Measurements from ENCODE around the gene AFF2.

Gene AFF2

GRCh38 chrX:148593987-148594386, 93.6 kb downstream of the AFF2 start:
- Histone ChIP-seq H3K4me1 (ENCODE audit: low read length) (no peaks in the 10 kb centered on the region), H3K79me2 (ENCODE audit: low read length) (no peaks in the 10 kb centered on the region)
- DNase-seq, result no peak

GRCh38 chrX:148599404-148599803, 99.0 kb downstream of the AFF2 start:
- H3K9me2 ChIP-seq (replicated peaks; ENCODE audit: insufficient read depth, low read length), result no peaks in the 10 kb centered on the region
- no peaks in the 10 kb centered on the region for H3K9me3 ChIP-seq (replicated peaks; ENCODE audit: insufficient read depth, low read length)
- no peak overlapping the region for H3K4me3 ChIP-seq (ENCODE audit: low read length)
- no peaks in the 10 kb centered on the region for H4K20me1 ChIP-seq (ENCODE audit: insufficient read depth, low read length)
- H3K27ac ChIP-seq (ENCODE audit: low read length), result no peak overlapping the region
- H3F3A ChIP-seq (ENCODE audit: insufficient read depth, low read length), result no peaks in the 10 kb centered on the region
- no peaks in the 10 kb centered on the region for H3K36me3 ChIP-seq (replicated peaks; ENCODE audit: insufficient read depth, low read length)
- TF ChIP-seq EZH2phosphoT487 (IDR thresholded peaks at IDR 0.05; ENCODE audit: low read length), result no peak
- TF ChIP-seq, protein P1, sequence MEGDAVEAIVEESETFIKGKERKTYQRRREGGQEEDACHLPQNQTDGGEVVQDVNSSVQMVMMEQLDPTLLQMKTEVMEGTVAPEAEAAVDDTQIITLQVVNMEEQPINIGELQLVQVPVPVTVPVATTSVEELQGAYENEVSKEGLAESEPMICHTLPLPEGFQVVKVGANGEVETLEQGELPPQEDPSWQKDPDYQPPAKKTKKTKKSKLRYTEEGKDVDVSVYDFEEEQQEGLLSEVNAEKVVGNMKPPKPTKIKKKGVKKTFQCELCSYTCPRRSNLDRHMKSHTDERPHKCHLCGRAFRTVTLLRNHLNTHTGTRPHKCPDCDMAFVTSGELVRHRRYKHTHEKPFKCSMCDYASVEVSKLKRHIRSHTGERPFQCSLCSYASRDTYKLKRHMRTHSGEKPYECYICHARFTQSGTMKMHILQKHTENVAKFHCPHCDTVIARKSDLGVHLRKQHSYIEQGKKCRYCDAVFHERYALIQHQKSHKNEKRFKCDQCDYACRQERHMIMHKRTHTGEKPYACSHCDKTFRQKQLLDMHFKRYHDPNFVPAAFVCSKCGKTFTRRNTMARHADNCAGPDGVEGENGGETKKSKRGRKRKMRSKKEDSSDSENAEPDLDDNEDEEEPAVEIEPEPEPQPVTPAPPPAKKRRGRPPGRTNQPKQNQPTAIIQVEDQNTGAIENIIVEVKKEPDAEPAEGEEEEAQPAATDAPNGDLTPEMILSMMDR (IDR thresholded peaks at IDR 0.05; ENCODE audit: low read length), result no peak
- no peak for TF ChIP-seq EZH2 (optimal IDR thresholded peaks at IDR 0.05; ENCODE audit: low read depth, low read length)
- no peak overlapping the region for H3K4me2 ChIP-seq (ENCODE audit: low read depth, low read length)
- no peak for DNase-seq
- H3K79me2 ChIP-seq (ENCODE audit: low read length), result no peaks in the 10 kb centered on the region
- no peaks in the 10 kb centered on the region for H3K4me1 ChIP-seq (ENCODE audit: low read length)
- no peak overlapping the region for H2AFZ ChIP-seq (ENCODE audit: low read length)
- no peak overlapping the region for H3K9ac ChIP-seq (ENCODE audit: low read length)
- H3K27me3 ChIP-seq (replicated peaks; ENCODE audit: insufficient read depth, low read length), result no peaks in the 10 kb centered on the region

More at GRCh38 chrX:148593987-148594386, 93.6 kb downstream of the AFF2 start:
- H3K27ac ChIP-seq (ENCODE audit: low read length), result no peak overlapping the region
- H2AFZ ChIP-seq (ENCODE audit: low read length), result no peak overlapping the region
- H3K36me3 ChIP-seq (replicated peaks; ENCODE audit: insufficient read depth, low read length), result no peaks in the 10 kb centered on the region
- H3K9ac ChIP-seq (ENCODE audit: low read length), result no peak overlapping the region
- no peak overlapping the region for H3K4me3 ChIP-seq (ENCODE audit: low read length)
- H3K4me2 ChIP-seq (ENCODE audit: low read depth, low read length), result no peak overlapping the region
- no peaks in the 10 kb centered on the region for H4K20me1 ChIP-seq (ENCODE audit: insufficient read depth, low read length)
- no peaks in the 10 kb centered on the region for H3F3A ChIP-seq (ENCODE audit: insufficient read depth, low read length)
- no peaks in the 10 kb centered on the region for H3K9me3 ChIP-seq (replicated peaks; ENCODE audit: insufficient read depth, low read length)
- H3K9me2 ChIP-seq (replicated peaks; ENCODE audit: insufficient read depth, low read length), result no peaks in the 10 kb centered on the region
- no peaks in the 10 kb centered on the region for H3K27me3 ChIP-seq (replicated peaks; ENCODE audit: insufficient read depth, low read length)
- TF ChIP-seq, protein P1 (IDR thresholded peaks at IDR 0.05; ENCODE audit: low read length), result no peak
- no peak for TF ChIP-seq EZH2 (optimal IDR thresholded peaks at IDR 0.05; ENCODE audit: low read depth, low read length)
- TF ChIP-seq EZH2phosphoT487 (IDR thresholded peaks at IDR 0.05; ENCODE audit: low read length), result no peak

DNA sequence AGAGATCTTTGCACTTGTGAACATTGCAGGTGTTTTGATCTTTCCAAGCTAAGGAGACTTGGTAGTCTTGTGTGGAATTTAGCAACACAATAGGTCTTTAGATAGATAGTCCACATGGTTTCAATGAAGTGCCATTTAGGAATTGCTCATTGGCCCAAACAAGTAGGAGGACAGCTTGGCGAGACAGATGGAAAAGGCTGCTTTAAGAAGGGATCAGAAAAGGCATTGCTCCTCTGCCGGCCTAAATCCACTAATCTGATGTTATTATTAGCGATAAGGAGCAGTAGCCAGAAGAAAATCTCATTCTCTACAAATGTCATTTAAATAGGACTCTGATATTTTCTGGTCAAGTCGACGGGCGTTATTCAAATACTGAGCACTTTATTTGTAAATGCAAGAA, 99.7 kb downstream of the AFF2 start:
- no peaks in the 10 kb centered on the region for H3K9me2 ChIP-seq (replicated peaks; ENCODE audit: insufficient read depth, low read length)
- no peak overlapping the region for H2AFZ ChIP-seq (ENCODE audit: low read length)
- DNase-seq, result no peak
- H3K4me3 ChIP-seq (ENCODE audit: low read length), result no peak overlapping the region
- H3K79me2 ChIP-seq (ENCODE audit: low read length), result no peaks in the 10 kb centered on the region
- no peak overlapping the region for H3K27ac ChIP-seq (ENCODE audit: low read length)
- no peaks in the 10 kb centered on the region for H3K36me3 ChIP-seq (replicated peaks; ENCODE audit: insufficient read depth, low read length)
- no peaks in the 10 kb centered on the region for H3K9me3 ChIP-seq (replicated peaks; ENCODE audit: insufficient read depth, low read length)
- H3K27me3 ChIP-seq (replicated peaks; ENCODE audit: insufficient read depth, low read length), result no peaks in the 10 kb centered on the region
- no peaks in the 10 kb centered on the region for H3K4me1 ChIP-seq (ENCODE audit: low read length)
- no peak overlapping the region for H3K4me2 ChIP-seq (ENCODE audit: low read depth, low read length)
- H3F3A ChIP-seq (ENCODE audit: insufficient read depth, low read length), result no peaks in the 10 kb centered on the region
- TF ChIP-seq EZH2 (optimal IDR thresholded peaks at IDR 0.05; ENCODE audit: low read depth, low read length) (no peak), EZH2phosphoT487 (IDR thresholded peaks at IDR 0.05; ENCODE audit: low read length) (no peak)
- TF ChIP-seq, protein P1 (IDR thresholded peaks at IDR 0.05; ENCODE audit: low read length), result no peak
- no peak overlapping the region for H3K9ac ChIP-seq (ENCODE audit: low read length)
- H4K20me1 ChIP-seq (ENCODE audit: insufficient read depth, low read length), result no peaks in the 10 kb centered on the region
